H9 (cell line): ENCODE measurements around the gene TCEAL4. TPM values are rescaled to one million over a fixed set of nuclear protein-coding genes. Genes with fewer than 3 reads are reported as not detected.

ENCODE experiments used
- DNase-seq: peaks from one replicate; pipeline ENCODE4 v3.0.0-alpha.2; 2017
- H2AFZ ChIP-seq: one replicate; pipeline ENCODE4 v1.6.1; 2013; ENCODE audit warnings: mild to moderate bottlenecking, low read length, control low read depth, moderate library complexity
- H2AK5ac ChIP-seq: 2 replicates; pipeline ENCODE4 v1.6.1; 2013; ENCODE audit warnings: low read length, control low read depth, mixed read lengths; ENCODE audit not compliant: insufficient read length
- H2BK120ac ChIP-seq: one replicate; pipeline ENCODE4 v1.6.1; 2013; ENCODE audit warnings: low read depth, mild to moderate bottlenecking, low read length, control low read depth, inconsistent platforms; ENCODE audit not compliant: poor library complexity, severe bottlenecking
- H2BK12ac ChIP-seq: 2 replicates; pipeline ENCODE4 v1.6.1; 2013; ENCODE audit warnings: low read length, control low read depth, mixed read lengths, low read depth; ENCODE audit not compliant: insufficient read length
- H2BK15ac ChIP-seq: 2 replicates; pipeline ENCODE4 v1.6.1; 2013; ENCODE audit warnings: low read depth, low read length, control low read depth
- H2BK20ac ChIP-seq: one replicate; pipeline ENCODE4 v1.6.1; 2013; ENCODE audit warnings: low read depth, mild to moderate bottlenecking, low read length, control low read depth, inconsistent platforms; ENCODE audit not compliant: poor library complexity, severe bottlenecking
- H2BK5ac ChIP-seq: 2 replicates; pipeline ENCODE4 v1.6.1; 2013; ENCODE audit warnings: low read length, control low read depth, mixed read lengths; ENCODE audit not compliant: insufficient read length
- H3K14ac ChIP-seq: 2 replicates; pipeline ENCODE4 v1.6.1; 2013; ENCODE audit warnings: low read length, control low read depth; ENCODE audit not compliant: insufficient read depth
- H3K18ac ChIP-seq: 2 replicates; pipeline ENCODE4 v1.6.1; 2013; ENCODE audit warnings: low read depth, mild to moderate bottlenecking, mixed read lengths, low read length, control low read depth; ENCODE audit not compliant: insufficient read length
- H3K23ac ChIP-seq: 2 replicates; pipeline ENCODE4 v1.6.1; 2013; ENCODE audit warnings: low read length, control low read depth, mixed read lengths, low read depth; ENCODE audit not compliant: insufficient read length
- H3K23me2 ChIP-seq: 2 replicates; pipeline ENCODE4 v1.6.1; 2013; ENCODE audit warnings: low read depth, mild to moderate bottlenecking, mixed read lengths, low read length, control low read depth; ENCODE audit not compliant: insufficient read length, poor library complexity, severe bottlenecking
- H3K27ac ChIP-seq: 2 replicates; pipeline ENCODE4 v1.5.1; 2013; ENCODE audit warnings: low read length, control low read depth, mixed read lengths, low read depth; ENCODE audit not compliant: insufficient read length
- H3K27me3 ChIP-seq: 2 replicates; pipeline ENCODE4 v1.6.1; 2013; ENCODE audit warnings: low read length, control low read depth, inconsistent platforms; ENCODE audit not compliant: insufficient read depth
- H3K4ac ChIP-seq: 2 replicates; pipeline ENCODE4 v1.6.1; 2013; ENCODE audit warnings: low read depth, mild to moderate bottlenecking, control low read depth, inconsistent platforms, low read length, moderate library complexity
- H3K4me1 ChIP-seq: 2 replicates; pipeline ENCODE4 v1.6.1; 2013; ENCODE audit warnings: low read length, control low read depth, inconsistent platforms; ENCODE audit not compliant: insufficient read depth
- H3K4me2 ChIP-seq: 2 replicates; pipeline ENCODE4 v1.6.1; 2013; ENCODE audit warnings: low read length, control low read depth, mixed read lengths; ENCODE audit not compliant: insufficient read length, insufficient read depth
- H3K56ac ChIP-seq: 2 replicates; pipeline ENCODE4 v1.6.1; 2013; ENCODE audit warnings: low read depth, mild to moderate bottlenecking, mixed read lengths, low read length, control low read depth; ENCODE audit not compliant: insufficient read length
- H3K79me1 ChIP-seq: 2 replicates; pipeline ENCODE4 v1.6.1; 2013; ENCODE audit warnings: low read depth, mild to moderate bottlenecking, moderate library complexity, low read length, control low read depth, inconsistent platforms; ENCODE audit not compliant: insufficient read depth, poor library complexity, severe bottlenecking
- H3K79me2 ChIP-seq: 2 replicates; pipeline ENCODE4 v1.6.1; 2013; ENCODE audit warnings: low read length, control low read depth, inconsistent platforms; ENCODE audit not compliant: insufficient read depth
- H3K9ac ChIP-seq: 2 replicates; pipeline ENCODE4 v1.6.1; 2013; ENCODE audit warnings: low read length, control low read depth, mixed read lengths; ENCODE audit not compliant: insufficient read length; ENCODE audit errors: extremely low read depth
- H3K9me3 ChIP-seq: one replicate; pipeline ENCODE4 v1.6.1; 2013; ENCODE audit warnings: low read depth, low read length, inconsistent platforms; ENCODE audit not compliant: control insufficient read depth
- H3T11ph ChIP-seq: one replicate; pipeline ENCODE4 v1.6.1; 2013; ENCODE audit warnings: mild to moderate bottlenecking, low read length, control low read depth, inconsistent platforms
- H4K20me1 ChIP-seq: one replicate; pipeline ENCODE4 v1.6.1; 2013; ENCODE audit not compliant: control insufficient read depth, insufficient read length, insufficient read depth
- H4K5ac ChIP-seq: 2 replicates; pipeline ENCODE4 v1.6.1; 2013; ENCODE audit warnings: low read depth, mild to moderate bottlenecking, mixed read lengths, low read length, control low read depth; ENCODE audit not compliant: insufficient read length
- H4K8ac ChIP-seq: replicated peaks from 2 replicates; pipeline ENCODE4 v1.6.1; 2013; ENCODE audit warnings: low read length, control low read depth, mixed read lengths, low read depth; ENCODE audit not compliant: insufficient read length
- H4K91ac ChIP-seq: 2 replicates; pipeline ENCODE4 v1.6.1; 2013; ENCODE audit warnings: low read depth, mild to moderate bottlenecking, moderate library complexity, mixed read lengths, low read length, control low read depth; ENCODE audit not compliant: insufficient read length
- H3K27ac Mint-ChIP-seq, 3 experiments: 2 replicates in 2 of 3; 3 replicates in 1 of 3; pipeline ENCODE4 v1.8.0; 2020 to 2021; ENCODE audit warnings: mixed read lengths in 3 of 3, mild to moderate bottlenecking in 1 of 3, moderate library complexity in 1 of 3
- H3K27me3 Mint-ChIP-seq: 2 replicates; pipeline ENCODE4 v1.8.0; 2021; ENCODE audit warnings: low read depth, mild to moderate bottlenecking, moderate library complexity, mixed read lengths
- H3K36me3 Mint-ChIP-seq, 3 experiments: 2 replicates in 2 of 3; 3 replicates in 1 of 3; pipeline ENCODE4 v1.8.0; 2020 to 2021; ENCODE audit warnings: low read depth in 3 of 3, mixed read lengths in 3 of 3; ENCODE audit not compliant: insufficient read depth in 1 of 3
- H3K4me1 Mint-ChIP-seq, 2 experiments: 2 replicates each; pipeline ENCODE4 v1.8.0; 2020; ENCODE audit warnings: mixed read lengths in 2 of 2
- H3K4me3 Mint-ChIP-seq, 2 experiments: 2 replicates in 1 of 2; 3 replicates in 1 of 2; pipeline ENCODE4 v1.8.0; 2020 to 2021; ENCODE audit warnings: mild to moderate bottlenecking in 2 of 2, mixed read lengths in 2 of 2, moderate library complexity in 1 of 2
- H3K9me3 Mint-ChIP-seq, 2 experiments: 2 replicates in 1 of 2; 3 replicates in 1 of 2; pipeline ENCODE4 v1.8.0; 2020; ENCODE audit warnings: mild to moderate bottlenecking in 2 of 2, mixed read lengths in 2 of 2, moderate library complexity in 1 of 2
- WGBS: extraction: QIAGEN DNeasy Blood & Tissue Kit; methylation state at CpG from one replicate; pipeline ENCODE4 v1.1.7; 2013; ENCODE audit warnings: missing lambda C conversion rate, low lambda C conversion rate, mixed read lengths; ENCODE audit not compliant: insufficient read length; ENCODE audit errors: extremely low coverage; 5-methylcytosine and 5-hydroxymethylcytosine counted together
- total RNA-seq: library from RNA; stranded (reverse); gene quantifications from 2 replicates; pipeline ENCODE4 v1.2.1, GENCODE V29; 2021
- TF ChIP-seq, protein P1 (sequence below): fragments of 200-600 bp; sonication (generic); conservative IDR thresholded peaks from 3 replicates; pipeline ENCODE4 v1.8.0; 2021; ENCODE audit warnings: antibody characterized with exemption, mild to moderate bottlenecking

The TCEAL4 gene
- total RNA-seq, 1 experiment from 2014 or later: 49.9 TPM

- DNase-seq: peak; percentile 90
- Mint-ChIP-seq H3K27me3 (no peaks in the 10 kb centered on the region), H3K27ac (peak overlapping the region; percentile 81 to 96 (median 93)), H3K4me1 (peaks cover 6 to 9% of the 10 kb centered on the region in 2 experiments; a peak in 3 of 4 replicates), H3K4me3 (peak overlapping the region; percentile 86 to 94), H3K9me3 (peaks cover 0 to 19% of the 10 kb centered on the region in 2 experiments; a peak in 2 of 5 replicates), H3K36me3 (no peaks in the 10 kb centered on the region)
- no peak overlapping the region for H3T11ph ChIP-seq
- H3K14ac ChIP-seq: peak overlapping the region; percentile 84
- H3K4me2 ChIP-seq: peak overlapping the region; percentile 54
- H2BK5ac ChIP-seq: no peak overlapping the region
- no peak overlapping the region for H2AK5ac ChIP-seq
- H2BK12ac ChIP-seq: no peak overlapping the region
- no peak overlapping the region for H4K91ac ChIP-seq
- H4K5ac ChIP-seq: no peak overlapping the region
- H3K9me3 ChIP-seq: no peaks in the 10 kb centered on the region
- no peak overlapping the region for H3K27ac ChIP-seq
- H3K4me1 ChIP-seq: no peaks in the 10 kb centered on the region
- H2BK20ac ChIP-seq: no peak overlapping the region
- H4K20me1 ChIP-seq: no peaks in the 10 kb centered on the region
- H3K27me3 ChIP-seq: no peaks in the 10 kb centered on the region
- H3K79me2 ChIP-seq: no peaks in the 10 kb centered on the region
- peak overlapping the region; percentile 88 for H3K18ac ChIP-seq
- no peaks in the 10 kb centered on the region for H3K79me1 ChIP-seq
- H3K23ac ChIP-seq: no peak overlapping the region
- H2BK120ac ChIP-seq: no peak overlapping the region
- WGBS: no CpG with 5 or more reads among the region's 49 CpGs
- peak overlapping the region; percentile 90 for H2AFZ ChIP-seq
- no peak overlapping the region for H4K8ac ChIP-seq
- no peak overlapping the region for H2BK15ac ChIP-seq
- peak overlapping the region; percentile 35 for H3K9ac ChIP-seq
- TF ChIP-seq, protein P1, sequence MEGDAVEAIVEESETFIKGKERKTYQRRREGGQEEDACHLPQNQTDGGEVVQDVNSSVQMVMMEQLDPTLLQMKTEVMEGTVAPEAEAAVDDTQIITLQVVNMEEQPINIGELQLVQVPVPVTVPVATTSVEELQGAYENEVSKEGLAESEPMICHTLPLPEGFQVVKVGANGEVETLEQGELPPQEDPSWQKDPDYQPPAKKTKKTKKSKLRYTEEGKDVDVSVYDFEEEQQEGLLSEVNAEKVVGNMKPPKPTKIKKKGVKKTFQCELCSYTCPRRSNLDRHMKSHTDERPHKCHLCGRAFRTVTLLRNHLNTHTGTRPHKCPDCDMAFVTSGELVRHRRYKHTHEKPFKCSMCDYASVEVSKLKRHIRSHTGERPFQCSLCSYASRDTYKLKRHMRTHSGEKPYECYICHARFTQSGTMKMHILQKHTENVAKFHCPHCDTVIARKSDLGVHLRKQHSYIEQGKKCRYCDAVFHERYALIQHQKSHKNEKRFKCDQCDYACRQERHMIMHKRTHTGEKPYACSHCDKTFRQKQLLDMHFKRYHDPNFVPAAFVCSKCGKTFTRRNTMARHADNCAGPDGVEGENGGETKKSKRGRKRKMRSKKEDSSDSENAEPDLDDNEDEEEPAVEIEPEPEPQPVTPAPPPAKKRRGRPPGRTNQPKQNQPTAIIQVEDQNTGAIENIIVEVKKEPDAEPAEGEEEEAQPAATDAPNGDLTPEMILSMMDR: peak; percentile 60
- peaks cover 4% of the 10 kb centered on the region for H3K23me2 ChIP-seq
- no peak overlapping the region for H3K56ac ChIP-seq
- H3K4ac ChIP-seq: no peak overlapping the region
Measured at GRCh38 chrX:103629318-103630170, 44.2 kb downstream of the TCEAL4 start.
